HPDE6-E6E7 (cell line): ENCODE measurements around the gene GLRB.
"Not testable (repeated sequence)": the region's sequence is repeated elsewhere in the genome, so short reads cannot be mapped to it uniquely, and the experiment has no call there.

ENCODE experiments used
- DNase-seq: peaks from one replicate; pipeline ENCODE4 v3.0.0; 2011; ENCODE audit warnings: missing footprints; ENCODE audit errors: extremely low spot score

GLRB gene

DNA sequence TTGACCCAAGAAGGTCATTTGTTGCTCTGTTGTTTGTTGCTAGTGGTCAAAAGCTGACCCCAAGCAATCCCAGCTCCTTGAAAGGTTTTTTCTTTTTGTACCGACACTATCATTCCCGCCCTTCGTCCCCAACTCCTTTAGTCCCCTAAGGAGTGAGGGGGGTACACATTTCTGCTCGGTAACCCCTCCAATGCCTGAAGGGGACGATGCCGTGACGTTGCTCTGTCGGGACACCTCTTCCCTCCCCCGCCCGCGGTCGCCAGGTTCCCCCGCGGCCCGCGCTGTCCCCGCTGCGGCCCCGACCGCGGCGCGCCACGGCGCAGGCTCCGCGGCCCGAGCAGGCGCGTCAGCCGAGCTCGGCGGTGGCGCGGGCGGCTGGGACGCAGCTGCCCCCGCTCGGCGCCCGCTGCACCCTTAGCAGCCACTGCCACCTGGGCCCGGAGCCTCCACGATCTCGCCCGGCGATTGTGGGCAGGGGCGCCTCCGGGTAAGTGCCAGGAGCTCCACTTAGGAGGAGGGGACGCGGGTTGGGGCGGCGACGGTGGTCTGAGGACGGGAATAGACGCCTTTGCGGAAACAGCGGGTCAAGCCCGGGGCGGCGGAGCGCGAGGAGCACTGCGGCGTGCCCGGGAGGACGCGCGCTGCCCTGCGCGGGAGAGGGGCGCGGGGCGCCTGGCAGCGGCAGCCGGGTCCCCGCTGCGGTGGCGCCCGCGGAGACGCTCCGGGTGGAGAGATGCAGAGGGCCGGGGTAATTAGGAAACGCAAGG is at the start of gene GLRB:
Gene GLRB (plus strand): TSS at position 340 of the 767 bp plus-strand sequence. CDS start 1,875 bp downstream, outside the sequence.
- DNase-seq = peak; percentile 27

DNA sequence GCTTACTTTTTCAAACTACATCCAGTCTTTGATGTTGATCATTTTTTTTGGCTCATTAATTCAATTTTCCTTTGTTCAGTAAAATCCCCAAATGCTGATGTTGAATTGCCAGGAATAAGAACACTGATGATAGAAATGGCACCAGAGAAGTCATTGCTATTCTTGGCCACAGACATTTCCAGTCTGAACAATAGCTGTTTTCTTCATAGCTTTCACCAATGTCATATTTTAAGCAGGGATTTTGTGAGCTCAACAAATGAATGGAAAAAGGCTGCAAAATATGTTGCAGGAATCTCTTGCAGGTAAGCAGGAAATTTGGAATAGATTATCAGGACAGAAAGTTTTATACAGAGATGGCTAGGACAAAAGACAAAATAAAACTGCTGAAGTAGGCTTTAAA is 40.5 kb upstream of the GLRB start:
- no peak for DNase-seq

DNA sequence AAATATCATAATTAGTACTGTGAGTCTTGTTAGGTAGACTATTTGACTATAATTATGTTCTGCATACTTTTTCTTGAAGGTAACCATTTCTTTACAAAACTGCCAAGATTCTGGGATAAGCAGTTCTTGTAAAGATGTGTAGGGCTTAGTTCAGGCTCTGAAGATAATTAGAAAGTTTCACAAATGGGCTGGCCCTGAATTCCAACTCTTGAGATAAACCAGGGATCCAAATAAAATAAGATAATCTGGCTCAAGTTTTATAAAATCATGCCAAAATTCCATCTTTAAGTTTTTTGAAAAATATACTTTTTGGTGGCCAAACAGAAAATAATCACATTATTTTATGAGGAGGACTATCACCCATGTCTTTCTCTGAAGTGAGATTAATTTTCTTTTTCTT is 35.5 kb upstream of the GLRB start:
- no peak for DNase-seq

DNA sequence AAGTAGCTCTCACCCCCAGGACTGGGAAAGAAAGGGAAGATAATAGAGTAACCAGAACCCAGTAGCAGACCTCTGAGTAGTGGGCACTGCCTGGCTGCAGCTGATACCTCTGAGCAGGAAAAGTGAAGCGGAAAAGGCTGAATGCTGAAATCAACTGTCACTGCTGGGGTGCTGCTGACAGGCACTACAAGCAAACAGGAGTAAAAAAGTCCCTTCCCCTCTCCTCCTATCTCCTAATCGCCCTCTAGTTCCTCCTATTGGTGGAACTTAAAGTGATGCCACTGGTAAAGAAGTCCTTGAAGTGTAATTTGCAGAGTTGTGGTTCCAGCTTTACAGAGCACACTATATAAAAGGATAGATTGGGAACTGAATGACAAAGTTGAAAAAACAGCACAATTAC is 32.8 kb upstream of the GLRB start:
- peak; percentile 13 for DNase-seq

DNA sequence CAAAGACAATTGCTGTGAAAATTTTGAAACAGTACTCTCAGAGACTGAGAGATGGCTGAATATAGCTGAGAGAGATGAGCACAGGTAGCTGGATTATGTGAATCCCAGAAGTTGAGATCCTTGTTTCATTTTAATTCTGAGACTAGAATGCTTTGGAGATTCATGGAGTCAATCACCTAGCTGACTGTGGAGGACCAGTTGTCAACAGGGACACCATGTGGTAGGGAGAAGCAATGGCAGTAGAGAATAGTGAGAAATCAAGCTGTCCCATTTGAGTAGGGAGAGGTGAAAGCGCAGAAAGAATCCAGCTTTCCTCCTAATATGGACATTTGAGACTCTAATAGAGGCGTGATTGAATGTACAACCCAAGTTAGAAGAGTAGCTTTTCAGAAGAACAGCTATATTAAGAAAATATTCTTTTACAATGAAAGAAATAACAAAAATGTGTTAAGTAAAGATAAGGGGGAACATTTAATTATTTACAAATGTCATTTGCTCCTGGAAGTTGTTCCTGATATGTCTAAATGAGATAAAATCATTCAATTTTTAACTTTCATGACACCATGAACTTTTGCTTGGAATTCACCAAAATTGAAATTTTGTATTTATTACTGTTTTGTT is 30.3 kb upstream of the GLRB start:
- DNase-seq = peak; percentile 62

DNA sequence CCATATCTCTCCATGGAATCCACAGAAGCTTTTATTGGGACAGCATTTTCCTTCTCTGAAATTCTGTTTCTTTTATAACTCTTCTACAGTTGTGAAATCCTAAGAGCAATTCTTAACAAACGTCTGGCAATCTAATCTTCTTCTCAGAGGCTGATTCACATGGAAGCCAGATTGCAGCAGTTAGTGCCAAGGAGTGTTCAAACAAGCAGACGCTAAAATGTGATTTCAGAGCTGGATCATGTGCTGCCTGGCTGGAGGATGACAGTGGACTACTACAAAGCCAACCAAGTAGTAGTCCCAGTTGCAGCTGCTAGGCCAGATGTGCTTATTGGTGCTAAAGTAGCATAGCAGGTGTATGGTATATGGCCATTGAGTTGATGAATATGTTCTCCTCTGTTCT is 27.7 kb upstream of the GLRB start:
- no peak for DNase-seq

DNA sequence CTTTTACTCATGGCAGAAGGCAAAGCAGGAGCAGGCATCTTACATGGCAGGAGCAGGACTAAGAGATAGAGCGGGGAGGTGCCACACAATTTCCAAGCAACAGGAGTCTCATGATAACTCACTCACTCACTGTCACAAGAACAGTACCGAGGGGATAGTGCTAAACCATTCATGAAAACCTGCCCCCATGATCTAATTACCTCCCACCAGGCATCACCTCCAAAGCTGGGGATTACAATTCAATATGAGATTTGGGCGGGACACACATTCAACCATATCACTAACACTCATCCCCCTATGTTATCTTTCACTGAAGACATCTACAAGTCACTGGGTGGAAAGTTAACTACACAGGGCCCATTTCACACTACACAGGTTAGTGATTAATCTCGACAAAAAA is 25.4 kb upstream of the GLRB start:
- no peak for DNase-seq

DNA sequence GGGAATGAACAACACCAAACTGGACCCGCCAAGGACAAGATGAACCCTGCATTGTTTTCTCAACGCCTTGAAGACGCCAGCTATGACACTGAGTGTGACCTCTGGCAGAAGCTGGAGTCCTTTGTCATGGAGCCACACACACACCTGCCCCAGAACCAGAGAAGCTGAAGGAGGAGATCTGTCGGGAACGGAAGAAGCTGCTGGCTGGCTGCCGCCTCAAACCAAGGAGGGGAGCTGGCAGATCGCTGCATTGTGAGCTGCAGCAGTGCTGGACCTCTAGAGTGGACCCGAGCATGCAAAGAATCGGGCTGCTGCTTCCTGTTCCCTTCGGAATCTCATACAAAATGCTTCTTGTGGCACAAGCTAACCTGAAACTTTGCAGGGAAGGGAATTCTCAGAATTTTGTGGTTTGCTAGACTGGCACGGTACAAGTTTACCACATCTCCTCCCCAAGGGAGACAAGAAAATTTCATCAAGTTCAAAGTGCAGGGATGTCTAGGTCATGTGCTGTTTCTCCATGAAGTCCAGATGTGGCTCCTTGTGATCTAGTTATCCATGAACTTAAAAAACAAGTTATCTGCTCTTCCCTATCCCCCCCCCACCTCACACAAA is 23.4 kb upstream of the GLRB start:
- DNase-seq = no peak

DNA sequence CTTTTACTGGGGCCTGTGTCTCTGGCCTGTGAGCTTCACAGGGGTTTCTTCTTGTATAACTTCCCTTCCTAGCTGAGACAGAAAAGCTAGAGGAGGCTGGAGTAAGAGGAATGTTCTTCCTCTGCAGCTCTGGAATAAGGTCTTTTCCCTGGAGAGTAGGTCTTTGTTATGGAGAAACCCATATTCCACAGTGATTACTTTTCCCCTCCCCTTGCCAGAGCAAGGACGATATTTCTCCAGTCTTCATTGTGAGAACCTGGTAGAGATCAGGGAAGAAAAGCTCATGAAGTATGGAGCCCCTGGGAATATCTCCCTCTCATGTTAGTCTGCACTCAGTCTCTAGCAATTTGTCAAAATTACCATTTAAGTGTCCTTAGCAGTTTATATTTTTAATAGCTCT is 18.7 kb upstream of the GLRB start:
- no peak for DNase-seq

DNA sequence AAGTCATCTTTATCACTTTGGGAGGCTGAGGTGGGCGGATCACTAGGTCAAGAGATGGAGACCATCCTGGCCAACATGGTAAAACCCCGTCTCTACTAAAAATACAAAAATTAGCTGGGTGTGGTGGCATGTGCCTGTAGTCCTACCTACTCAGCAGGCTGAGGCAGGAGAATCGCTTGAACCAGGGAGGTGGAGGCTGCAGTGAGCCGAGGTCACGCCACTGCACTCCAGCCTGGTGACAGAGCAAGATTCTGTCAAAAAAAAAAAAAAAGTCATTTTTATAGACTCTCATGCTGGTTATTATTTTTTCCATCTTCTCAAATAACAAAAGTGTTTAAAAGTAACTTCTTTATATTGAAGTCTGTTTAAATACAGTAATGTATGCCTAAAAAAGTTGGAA is 17.1 kb upstream of the GLRB start:
- not testable (repeated sequence) for DNase-seq

DNA sequence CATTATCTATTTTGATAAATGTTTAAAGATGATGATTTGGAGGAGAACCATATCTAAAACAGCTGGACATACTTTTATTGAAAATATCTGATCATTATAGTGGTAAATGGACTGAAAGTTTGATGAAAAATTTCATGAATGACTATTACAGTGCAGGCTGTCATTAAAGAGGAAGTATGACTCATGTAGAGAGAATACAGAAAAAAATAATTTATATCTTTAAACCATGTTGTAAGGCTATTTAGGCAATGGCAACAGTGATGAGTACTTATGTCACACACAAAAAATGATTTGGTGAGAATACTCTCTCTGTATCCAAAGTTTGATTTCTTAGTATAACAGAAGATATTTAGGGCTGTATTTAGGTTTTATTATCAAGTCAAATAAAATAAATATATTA is 3.9 kb upstream of the GLRB start:
- DNase-seq = peak; percentile 11

DNA sequence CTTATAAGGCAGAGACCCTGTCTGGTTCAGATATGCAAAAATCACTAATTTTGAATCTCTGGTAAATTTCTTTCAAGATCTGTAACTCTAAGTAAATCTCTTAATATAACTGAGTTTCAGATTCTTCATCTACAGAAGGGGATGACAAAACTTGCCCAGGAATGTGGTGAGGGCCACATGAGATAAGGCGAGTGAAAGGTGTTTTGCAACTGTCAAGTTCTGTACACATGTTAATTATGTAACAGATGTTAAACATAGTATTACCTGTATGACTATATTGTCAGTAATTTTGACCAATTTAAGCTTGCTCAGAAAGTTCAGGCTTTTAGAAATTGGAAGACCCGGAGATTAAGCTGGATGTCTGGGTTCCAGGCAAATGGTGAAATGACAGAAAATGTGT is 549 bp upstream of the GLRB start:
- no peak for DNase-seq

DNA sequence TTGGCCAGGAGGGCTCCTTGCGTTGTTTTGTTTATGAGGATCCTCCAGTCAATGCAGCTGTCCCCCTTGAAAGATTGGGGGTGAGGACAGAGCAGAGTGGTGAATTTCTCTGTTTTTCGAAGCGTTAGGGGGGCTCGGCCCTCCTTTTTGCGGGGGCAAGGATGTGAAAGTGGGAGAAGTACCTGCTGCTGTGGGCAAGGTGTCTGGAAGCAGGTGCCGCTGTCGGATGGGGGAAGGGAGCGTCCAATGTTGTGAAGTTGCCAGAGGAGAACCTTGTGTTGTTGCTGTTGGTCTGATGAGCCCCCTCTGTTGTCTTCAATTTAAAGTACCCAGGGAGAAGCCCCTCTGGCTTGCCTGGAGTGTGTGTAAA is 613 bp downstream of the GLRB start:
- DNase-seq = no peak

DNA sequence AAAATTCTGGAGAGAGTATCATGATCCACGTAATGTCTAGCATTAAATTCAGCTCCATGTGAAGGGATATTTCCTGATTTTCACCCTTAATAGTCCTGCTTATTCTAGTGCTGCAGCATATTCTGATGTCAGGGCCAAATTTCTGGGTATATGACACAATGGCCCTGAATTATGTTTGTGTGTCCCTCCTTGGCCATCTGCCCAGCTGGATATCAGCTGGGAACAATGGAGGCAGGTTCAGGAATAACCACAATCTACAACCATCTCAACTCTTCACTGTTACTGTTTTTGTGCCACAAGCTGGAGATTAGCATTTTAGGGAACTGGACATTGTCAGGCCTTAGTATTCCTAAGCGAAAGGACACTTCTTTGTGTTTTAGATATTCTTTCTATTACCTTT is 3.5 kb downstream of the GLRB start:
- no peak for DNase-seq

DNA sequence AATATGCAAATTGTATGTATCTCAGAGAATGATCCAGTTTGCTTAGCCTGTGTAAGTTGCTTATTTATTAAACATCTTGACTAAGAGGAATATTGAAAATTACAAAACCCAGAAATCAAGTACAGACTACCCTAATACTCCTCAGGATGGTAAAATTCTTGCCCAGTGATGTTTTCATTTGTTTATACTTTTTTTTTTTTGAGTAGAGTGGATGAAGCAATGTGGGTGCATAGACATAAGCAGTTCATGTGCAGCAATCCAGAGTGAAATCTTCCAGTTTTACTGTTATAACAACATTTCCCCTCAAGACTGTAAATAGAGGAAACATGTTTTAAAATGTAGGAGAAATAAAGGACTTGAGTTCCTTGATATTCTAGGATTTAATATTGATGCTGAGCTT is 4.7 kb downstream of the GLRB start:
- DNase-seq = no peak

DNA sequence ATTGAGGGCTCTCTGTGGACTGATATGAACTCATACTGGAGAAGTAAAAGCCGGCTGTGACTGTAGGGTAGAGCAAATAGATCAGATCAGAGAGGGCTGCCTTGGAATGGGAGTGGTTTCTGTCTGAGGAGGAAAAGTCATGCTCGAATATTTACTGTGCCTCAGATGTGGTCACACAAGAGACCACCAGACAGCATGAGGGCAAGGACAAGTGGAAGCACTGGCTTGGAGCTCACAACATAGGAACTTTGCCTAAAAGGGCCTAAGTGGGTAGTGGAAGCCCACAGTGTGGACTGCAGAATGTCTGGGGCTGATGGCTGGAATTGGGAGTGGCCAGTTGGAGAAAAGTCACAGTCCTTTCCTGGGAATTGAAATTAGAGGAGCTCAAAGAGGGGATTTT is 19.8 kb downstream of the GLRB start:
- DNase-seq = no peak

DNA sequence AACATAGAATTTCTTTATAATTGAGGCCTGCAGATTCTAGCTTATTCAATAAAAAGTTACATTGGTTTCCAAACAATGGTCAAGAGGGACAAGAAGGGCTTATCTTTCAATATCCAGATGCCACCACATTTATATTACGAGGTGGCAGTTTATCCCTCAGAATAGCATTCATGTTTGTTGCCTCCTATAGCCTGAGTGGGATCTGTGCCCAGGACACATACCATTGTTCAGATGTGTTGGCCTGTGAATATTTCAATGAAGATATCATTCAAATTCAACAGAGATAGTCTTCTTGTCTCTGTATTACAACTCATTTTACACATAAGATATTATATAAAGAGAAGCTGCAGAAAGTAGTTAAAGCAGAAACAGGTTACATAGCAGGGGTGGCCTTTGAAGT is 20.5 kb downstream of the GLRB start:
- DNase-seq = no peak

DNA sequence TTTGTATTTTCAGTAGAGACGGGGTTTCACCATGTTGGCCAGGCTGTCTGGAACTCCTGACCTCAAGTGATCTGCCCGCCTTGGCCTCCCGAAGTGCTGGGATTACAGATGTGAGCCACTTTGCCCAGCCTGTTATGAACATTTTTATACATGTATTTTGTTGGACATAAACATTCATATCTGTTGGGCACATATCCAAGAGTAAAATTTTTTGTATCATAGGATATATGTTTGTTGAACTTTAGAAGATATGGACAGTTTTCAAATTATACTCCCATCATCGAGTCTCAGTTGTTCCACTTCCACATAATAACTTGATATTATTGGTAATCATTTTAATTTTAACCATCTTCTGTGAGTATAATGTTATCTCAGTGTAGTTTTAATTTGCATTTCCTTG is 23.6 kb downstream of the GLRB start:
- no peak for DNase-seq

DNA sequence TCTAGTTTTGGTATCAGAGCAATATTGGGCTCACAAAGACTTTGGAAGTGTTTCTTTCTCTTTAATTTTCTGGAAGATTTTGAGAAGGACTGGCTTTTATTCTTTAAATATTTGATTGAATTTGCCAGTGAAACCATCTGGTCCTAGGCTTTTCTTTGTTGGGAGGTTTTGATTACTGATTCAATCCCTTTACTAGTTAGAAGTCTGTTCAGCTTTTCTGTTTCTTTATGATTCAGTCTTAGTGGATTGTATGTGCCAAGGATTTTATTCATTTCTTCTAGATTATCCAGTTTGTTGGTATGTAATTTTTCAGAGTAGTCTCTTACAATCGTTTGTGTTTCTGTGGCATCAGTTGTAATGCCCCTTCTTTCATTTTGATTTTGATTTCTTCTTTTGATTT is 28.6 kb downstream of the GLRB start:
- no peak for DNase-seq

DNA sequence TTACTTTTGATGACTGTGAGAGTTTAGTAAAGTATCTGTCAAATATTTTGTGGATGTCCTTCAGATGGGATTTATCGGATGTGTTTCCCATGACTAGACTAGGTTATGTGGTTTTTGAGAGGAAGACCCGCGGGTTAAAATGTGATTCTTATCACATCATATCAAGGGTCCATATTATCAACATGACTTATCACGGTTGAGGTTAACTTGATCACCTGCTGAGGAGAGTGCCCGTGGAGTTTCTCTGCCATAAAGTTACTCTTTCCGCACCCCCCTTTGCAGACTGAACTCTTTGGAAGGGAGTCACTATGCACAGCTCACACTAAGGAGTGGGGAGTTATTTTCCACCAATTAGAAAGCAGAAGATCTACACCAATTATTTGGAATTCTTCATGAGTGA is 38.7 kb downstream of the GLRB start:
- no peak for DNase-seq

DNA sequence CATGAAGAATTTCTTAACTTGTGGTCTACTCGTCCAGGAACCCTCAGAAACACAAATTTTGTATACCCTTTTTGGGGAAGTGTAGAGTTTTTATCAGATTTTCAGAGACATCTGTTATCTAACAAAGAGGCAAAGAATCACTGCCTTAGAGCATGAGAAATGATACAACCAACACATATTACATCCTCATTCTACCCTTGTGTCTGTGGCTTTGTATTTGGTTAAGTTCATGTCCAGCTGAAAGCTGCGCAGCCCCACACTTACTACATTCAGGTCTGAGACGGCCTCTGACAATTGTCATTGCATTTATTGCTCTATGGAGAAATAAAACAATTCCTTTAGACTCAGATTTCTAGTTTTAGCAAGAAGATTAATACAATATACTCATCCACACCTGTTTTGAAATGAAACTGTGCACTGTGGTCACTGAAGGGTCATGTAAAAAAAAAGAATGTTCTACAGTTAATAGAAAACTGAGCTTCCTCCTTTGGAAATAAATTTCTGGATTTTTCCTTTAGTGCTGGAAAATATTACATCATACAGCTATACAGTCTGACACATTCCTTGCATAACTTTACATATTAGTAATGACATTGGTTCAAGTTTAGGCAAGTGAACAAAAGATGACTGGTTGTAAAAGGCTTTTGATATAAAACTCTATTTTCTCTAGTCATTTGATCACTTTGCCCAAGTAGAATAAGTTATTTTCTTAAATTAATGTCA is 39.8 kb downstream of the GLRB start:
- peak; percentile 19 for DNase-seq

DNA sequence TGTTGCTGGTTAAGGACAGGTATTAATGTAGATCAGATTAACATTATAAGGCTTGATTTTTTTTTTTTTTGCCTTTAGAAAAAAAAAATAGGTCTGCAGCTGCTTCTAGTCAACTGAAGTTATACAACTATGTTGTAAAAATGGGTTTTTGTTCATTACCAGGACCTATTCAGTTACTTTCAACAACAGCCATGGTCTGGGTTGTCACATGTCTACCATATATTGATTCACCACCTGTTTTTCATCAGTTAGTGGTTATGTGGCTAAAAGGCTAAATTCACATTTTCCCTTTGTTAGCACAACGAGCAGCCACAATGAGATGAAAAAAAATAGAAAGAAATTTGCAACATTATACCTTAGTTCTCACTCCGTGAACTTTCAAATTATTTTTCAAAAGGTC is 45.5 kb downstream of the GLRB start:
- no peak for DNase-seq

DNA sequence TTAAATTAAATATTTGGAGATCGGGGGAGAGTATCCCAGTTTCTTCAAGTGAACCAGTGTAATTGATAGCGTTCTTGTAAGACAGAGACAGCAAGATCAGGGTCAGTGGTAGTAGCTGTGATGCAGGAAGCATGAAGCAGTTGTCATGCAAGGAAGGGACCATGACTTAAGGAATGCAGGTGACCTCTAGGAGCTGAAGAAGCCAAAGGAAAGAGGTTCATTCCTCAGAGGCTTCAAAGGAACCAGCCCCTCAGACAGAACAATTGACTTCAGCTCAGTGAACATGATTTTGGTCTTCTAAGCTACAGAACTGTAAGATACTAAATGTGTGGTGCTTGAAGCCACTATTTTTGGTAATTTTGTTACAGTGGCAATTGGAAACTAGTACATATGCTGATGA is 51.6 kb downstream of the GLRB start:
- DNase-seq = no peak
